NCI-H146 treated with DMSO at 0.1 percent for 48 hours (cell line): Measurements from ENCODE around the gene KIF1C.

Experiments used
- DNase-seq: peaks from one replicate; lab custom pipeline; 2025; ENCODE audit not compliant: unreplicated experiment; lab: John Stamatoyannopoulos, UW

KIF1C gene

GRCh38 chr17:4997302-4998026, at the start of gene KIF1C, which contains the start of gene INCA1:
Gene KIF1C, plus strand, starts transcription at chr17:4997950. Its CDS starts 2,297 bp downstream, at chr17:5000247.
Gene INCA1, minus strand, starts transcription at chr17:4997522. Its CDS starts 3,085 bp downstream, at chr17:4994437.
- peak; percentile 77 for DNase-seq

- DNase-seq: peak; percentile 77
These were observed 49.4 kb upstream of the KIF1C start, which contains the start of gene PFN1 for GRCh38 chr17:4948166-4948930. Gene PFN1, minus strand, starts transcription at chr17:4948530. Its CDS starts 136 bp downstream, at chr17:4948394.

GRCh38 chr17:4948931-4949320, 48.8 kb upstream of the KIF1C start:
- DNase-seq: peak; percentile 70

DNA sequence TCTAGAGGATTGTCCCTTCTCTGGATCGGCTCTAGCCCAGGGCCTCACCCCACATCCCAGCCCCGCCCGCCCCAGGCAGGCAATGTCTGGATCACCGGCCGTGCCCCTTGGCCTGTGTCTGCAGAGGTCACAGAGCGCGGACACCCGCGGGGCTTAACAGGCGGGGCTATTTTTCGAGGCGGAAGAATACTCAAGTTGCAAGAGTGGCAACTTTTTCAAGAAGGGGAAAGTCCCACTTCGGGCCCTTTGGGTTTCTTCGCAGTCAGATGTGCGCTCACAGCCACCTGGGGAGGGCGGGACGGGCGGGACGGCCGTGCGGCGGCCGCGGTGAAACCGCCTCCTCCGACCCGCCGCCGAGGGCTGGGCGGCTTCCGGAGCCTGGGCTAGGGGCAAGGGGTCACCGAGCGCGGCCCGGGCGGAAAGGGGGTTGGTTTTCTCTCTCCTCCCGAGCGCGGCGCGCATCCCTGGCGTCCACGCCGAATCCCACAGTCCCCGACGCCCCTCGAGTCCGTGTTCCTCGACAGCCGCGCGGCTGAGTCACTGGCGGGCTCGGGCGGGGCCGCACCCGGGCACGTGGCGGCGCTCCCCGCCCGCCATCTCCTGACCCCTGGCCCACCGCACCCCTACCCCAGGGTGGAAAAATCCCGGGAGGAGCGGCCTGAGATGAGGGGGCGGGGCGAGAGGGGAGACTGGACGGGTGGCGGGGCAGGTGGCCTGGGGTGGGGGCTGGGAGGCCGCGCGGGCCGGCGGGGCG, 48.3 kb upstream of the KIF1C start:
- peak; percentile 55 for DNase-seq

DNA sequence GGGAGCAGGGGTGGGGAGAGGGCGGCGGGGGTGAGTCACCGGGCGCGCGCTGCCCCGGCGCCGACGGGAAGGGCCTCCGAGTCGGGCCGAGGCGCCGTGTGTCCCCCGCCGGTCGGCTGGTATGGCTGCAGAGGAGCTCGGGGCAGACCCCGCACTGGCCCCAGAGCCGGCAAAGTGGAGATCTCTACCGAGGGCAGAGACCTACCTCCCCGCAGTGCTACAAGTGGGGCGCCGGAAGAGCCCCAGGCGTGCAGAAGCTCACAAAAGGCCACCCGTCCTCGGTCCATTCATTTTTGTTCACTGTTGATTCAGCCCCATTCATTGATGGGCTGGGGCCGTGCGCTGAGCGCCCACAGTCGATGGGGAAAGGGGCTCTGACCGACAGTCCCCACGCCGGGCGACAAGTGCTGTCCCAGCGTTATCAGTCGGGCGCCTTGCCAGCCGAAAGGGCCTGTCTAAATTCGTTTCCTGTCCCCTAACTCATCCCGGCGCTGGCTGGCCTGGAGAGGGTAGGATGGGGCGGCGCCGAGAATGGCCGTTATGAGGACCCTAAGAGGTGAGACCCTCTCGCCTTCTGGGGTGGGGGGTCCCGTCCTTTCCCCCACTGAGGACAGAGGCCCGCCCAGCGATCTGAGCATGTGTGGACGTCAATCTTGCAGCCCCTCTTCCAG, 47.5 kb upstream of the KIF1C start:
- peak; percentile 55 for DNase-seq

DNA sequence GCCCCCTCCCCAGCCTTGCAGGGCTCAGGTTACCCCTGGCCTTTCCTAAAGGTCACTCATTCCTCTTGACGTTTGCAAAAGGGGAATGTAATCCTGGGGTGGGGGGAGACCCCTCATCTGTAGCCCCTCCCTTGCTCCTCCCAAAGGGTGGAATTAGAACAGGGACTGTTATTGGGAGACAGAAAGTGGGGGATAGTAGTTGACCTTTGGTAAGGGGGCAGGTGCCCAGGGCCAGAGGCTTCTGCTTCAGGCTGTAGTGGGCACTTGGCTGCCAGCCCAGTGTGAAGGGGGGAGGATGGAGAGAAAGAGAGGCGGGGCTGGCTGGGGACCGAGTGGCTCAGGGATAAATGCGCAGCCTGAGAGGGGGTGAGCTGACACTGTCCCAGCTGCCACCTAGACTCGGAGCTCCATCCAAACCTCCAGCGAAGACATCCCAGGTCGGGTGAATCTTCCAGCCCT, 47.0 kb upstream of the KIF1C start, which contains the start of gene ENO3:
ENO3 (plus strand) TSS at position 374 of the 459 bp plus-strand sequence. CDS start 711 bp downstream, outside the sequence.
- no peak for DNase-seq

- DNase-seq: no peak
These were observed 46.3 kb upstream of the KIF1C start for GRCh38 chr17:4951486-4951885.

GRCh38 chr17:4953451-4953961, 44.2 kb upstream of the KIF1C start:
- DNase-seq: no peak

- DNase-seq: no peak
These were observed 42.7 kb upstream of the KIF1C start for GRCh38 chr17:4955091-4955490.

GRCh38 chr17:4956493-4957061, 41.2 kb upstream of the KIF1C start:
- DNase-seq: no peak

DNA sequence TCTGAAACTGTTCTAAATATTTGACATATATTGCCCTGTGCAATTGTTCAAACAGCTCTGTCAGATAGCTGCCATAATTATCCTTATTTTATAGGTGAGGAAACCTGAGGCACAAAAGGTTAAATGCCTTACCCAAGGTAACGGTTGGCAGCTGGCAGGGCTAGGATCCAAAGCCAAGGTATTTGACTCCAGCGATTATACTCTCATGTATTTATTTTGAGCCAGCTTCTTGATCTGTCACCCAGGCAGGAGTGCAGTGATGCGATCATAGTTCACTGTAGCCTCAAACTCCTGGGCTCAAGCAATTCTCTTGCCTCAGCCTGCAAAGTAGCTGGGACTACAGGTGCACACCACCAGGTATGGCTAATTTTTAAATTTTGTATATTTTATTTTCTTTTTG, 39.6 kb upstream of the KIF1C start:
- DNase-seq: no peak

DNA sequence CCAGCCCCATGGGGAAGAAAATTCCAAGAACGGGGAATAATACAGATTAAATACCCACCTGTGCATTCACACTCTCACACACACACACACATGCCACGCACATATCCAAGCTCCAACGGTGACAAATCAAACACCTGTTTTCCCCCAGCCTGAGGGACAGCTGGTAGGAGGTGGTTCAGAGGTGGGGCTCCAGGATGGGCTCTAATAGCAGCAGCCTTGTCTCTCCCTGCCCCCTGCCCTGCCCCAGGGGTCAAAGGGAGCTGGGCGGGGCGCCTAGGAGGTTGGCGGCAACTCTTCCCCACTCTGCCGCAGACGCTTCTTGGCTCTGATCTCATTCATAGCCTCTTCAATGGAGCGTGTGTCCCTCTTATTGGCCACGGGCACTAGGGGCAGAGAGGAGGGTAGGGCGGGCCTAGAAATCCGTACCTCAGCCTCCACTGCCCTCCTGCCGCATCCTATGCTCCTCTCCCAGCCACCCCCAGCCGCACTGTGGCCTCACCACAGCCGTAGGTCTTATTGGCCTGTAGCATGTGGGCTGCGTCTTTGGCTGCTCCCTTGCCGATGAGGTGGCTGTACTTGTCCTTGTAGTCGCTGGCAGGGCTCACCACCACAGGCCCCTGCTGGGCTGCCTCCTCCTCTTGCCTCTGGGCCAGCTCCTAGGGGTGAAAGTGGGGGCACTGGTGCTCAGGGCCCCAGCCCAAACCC, 38.3 kb upstream of the KIF1C start:
- no peak for DNase-seq

DNA sequence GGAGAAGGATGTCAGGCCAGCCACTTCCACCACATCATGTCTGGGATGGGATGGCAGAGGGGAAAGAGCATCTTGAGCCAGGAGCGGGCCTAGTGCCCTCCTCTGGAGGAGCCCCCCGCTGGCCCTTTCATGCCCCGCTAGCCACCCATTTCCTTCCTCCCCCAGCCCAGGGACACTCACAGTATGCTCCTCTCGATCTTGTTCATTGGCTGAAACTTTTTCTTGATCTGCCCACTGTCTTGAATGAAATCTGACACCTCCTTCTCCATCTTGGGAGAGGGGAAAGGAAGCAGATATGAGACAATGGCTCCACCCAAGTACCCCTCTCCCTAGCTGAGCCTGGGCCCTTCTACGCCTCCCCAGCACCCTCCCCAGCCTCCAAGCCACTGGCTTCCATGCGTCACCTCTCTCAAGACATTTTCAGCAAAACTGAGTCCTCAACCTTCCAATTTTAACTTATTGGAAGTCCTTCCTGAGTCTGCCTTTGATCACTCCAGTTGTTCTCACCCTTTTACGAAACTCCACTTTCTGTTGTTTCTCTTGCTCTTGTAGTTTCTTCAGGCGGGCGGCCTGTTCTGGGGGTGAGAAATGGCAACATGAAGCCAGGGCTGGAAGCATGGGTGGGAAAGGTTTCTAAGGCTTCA, 37.3 kb upstream of the KIF1C start:
- no peak for DNase-seq

DNA sequence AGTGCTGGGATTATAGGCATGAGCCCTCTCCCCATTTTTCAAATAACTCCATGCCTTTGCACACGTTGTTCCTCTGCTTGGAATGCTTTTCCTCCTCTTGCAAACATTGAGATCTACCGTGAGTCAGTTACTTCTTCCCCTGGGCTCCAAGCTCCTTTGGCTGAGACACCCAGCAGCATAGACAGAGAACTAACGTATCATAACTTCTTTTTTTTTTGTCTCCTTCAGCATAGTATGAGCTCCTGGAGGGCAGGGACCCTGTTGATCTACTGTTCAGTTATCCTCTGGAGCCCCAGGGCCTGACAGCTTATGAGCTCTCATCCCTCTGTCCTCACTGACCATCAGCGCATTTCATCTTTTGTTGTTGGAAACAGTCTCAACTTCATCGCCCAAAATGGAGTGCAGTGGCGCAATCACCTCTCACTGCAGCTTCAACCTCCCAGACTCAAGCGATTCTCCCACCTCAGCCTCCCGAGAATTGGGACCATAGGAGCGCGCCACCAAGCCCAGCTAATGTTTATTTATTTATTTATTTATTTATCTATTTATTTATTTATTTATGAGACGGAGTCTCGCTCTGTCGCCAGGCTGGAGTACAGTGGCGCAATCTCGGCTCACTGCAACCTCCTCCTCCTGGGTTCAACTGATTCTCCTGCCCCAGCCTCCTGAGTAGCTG, 32.3 kb upstream of the KIF1C start:
- DNase-seq: no peak

DNA sequence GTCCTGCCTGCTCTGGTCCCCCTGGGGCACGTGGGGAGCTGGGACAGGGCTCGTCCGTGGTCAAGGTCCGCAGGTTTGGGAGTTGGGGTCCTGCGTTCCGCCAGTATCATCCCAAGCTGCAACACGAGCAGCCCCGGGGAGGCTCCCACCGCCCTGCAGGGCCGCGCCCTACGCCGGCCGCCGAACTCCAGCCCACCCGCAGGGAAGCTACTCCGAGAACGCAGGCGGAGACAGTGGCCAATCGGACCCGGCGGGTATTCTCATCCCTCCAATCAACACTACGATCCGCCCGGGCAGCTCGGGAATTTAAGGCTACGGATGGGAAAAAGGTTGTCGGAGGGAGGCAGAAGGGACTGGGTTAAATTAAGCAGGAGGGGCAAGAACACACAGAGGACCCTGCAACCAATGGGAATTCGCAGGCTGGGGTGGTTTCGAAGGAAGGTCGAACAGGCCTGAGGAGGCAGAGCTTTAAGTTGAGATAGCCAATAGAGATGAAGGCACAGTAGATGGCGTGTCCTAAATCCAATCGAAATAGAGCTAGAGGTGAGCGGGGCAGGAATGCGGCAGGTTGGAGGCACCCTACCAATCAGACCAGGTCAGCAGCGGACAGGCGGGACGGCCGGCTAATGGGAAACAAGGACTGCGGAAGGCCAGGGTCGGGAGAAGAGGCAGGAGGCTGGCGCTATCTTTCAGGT, 30.8 kb upstream of the KIF1C start:
- DNase-seq: peak; percentile 99

DNA sequence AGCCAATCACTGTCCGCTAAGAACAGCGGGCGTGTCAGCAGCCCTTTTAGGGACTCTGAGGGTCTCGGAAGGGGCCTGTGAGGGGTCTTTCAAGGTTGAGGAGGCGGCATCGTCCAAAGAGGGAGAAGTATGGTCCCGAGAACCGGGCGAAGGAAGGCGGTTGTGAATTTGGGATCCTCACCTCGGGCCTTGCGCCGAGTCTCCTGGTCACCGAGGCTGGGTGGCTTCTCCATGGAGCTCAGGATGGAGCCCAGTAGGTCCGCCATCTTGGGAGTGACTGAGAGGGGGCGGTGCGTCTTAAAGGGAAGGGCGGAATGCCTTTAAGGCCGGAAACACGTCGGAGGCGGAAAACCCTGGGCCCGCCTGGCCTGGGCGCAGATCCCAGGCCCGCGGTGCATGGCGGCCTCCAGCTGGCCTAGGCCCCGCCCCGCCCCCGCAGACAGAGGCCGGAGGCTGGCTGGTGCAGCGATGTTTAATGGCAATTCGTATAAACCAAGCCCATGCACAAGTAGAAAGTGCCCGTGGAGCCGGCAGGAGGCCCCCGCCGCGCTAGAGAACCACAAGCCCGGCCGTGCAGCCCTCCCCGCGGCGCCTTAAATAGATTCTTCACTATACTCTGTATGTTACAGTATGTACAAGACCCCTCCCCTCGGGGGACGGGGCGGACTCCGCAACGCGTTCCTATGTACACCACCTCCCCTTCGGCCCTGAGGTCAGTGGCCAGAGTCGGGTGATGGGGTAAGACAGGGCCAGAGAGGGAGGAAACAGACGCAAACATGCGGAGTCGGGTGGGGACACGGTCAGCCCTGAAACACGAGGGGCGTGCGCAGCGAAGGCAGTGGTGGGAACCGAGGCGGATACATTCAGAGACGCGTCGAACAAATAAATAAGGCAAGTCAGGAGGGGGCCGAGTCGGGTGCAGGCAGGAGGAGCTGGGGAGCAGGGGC, 29.9 kb upstream of the KIF1C start, which contains the start of gene SPAG7:
SPAG7 (minus strand) TSS at position 279 of the 947 bp plus-strand sequence; CDS start at position 266, 13 bp downstream.
- peak; percentile 95 for DNase-seq
